NT2/D1 (cell line): ENCODE measurements around the gene CIAO3.
A peak's percentile ranks its signal among the peaks of the same experiment; 100 is the strongest.
"Not testable (repeated sequence)": the region's sequence is repeated elsewhere in the genome, so short reads cannot be mapped to it uniquely, and the experiment has no call there.

ENCODE experiments used
- DNase-seq: peaks from one replicate; pipeline ENCODE4 v3.0.0-alpha.2; 2011; ENCODE audit warnings: low read depth, low spot score
- H3K27me3 ChIP-seq: 2 replicates; pipeline ENCODE4 v1.6.0; 2011; ENCODE audit warnings: mild to moderate bottlenecking; ENCODE audit not compliant: insufficient read length, insufficient read depth
- H3K36me3 ChIP-seq: 2 replicates; pipeline ENCODE4 v1.6.1; 2011; ENCODE audit warnings: mild to moderate bottlenecking, low read length, mixed read lengths; ENCODE audit not compliant: insufficient read depth, insufficient read length
- H3K4me1 ChIP-seq: 2 replicates; pipeline ENCODE4 v1.5.1; 2011; ENCODE audit not compliant: insufficient read depth, insufficient read length
- H3K4me3 ChIP-seq: 2 replicates; pipeline ENCODE4 v1.5.1; 2011; ENCODE audit warnings: low read depth; ENCODE audit not compliant: insufficient read length
- H3K9ac ChIP-seq: 2 replicates; pipeline ENCODE4 v1.6.0; 2011; ENCODE audit warnings: low read depth; ENCODE audit not compliant: insufficient read length
- H3K9me3 ChIP-seq: 2 replicates; pipeline ENCODE4 v1.5.1; 2011; ENCODE audit warnings: mild to moderate bottlenecking, low read length; ENCODE audit not compliant: insufficient read depth
- SUZ12 ChIP-seq: IDR thresholded peaks from 2 replicates; pipeline ENCODE4 v1.6.1; 2011; ENCODE audit not compliant: insufficient read length, insufficient read depth; ENCODE audit errors: extremely low read depth
- YY1 ChIP-seq: IDR thresholded peaks from 2 replicates; pipeline ENCODE4 v1.6.1; 2011; ENCODE audit not compliant: insufficient read length, insufficient read depth
- ZNF274 ChIP-seq: IDR thresholded peaks from 2 replicates; pipeline ENCODE4 v1.6.1; 2011; ENCODE audit warnings: mild to moderate bottlenecking, low read depth, low read length

Gene CIAO3

GRCh38 chr16:756428-756827, 15.6 kb upstream of the CIAO3 start:
- H3K27me3 ChIP-seq: no peaks in the 10 kb centered on the region
- no peak for TF ChIP-seq SUZ12
- TF ChIP-seq YY1: no peak
- no peak for TF ChIP-seq ZNF274
- no peak for DNase-seq
- peaks cover 13% of the 10 kb centered on the region for H3K4me1 ChIP-seq
- H3K9ac ChIP-seq: no peak overlapping the region
- H3K36me3 ChIP-seq: no peaks in the 10 kb centered on the region
- no peak overlapping the region for H3K4me3 ChIP-seq
- no peaks in the 10 kb centered on the region for H3K9me3 ChIP-seq

- no peaks in the 10 kb centered on the region for H3K9me3 ChIP-seq
- no peak overlapping the region for H3K9ac ChIP-seq
- no peak overlapping the region for H3K4me3 ChIP-seq
- H3K36me3 ChIP-seq: no peaks in the 10 kb centered on the region
- peaks cover 12% of the 10 kb centered on the region for H3K4me1 ChIP-seq
- TF ChIP-seq SUZ12 (no peak), YY1 (no peak), ZNF274 (no peak)
- H3K27me3 ChIP-seq: peaks cover 5% of the 10 kb centered on the region
- no peak for DNase-seq
Observed at GRCh38 chr16:754656-755055, 13.9 kb upstream of the CIAO3 start.

DNA sequence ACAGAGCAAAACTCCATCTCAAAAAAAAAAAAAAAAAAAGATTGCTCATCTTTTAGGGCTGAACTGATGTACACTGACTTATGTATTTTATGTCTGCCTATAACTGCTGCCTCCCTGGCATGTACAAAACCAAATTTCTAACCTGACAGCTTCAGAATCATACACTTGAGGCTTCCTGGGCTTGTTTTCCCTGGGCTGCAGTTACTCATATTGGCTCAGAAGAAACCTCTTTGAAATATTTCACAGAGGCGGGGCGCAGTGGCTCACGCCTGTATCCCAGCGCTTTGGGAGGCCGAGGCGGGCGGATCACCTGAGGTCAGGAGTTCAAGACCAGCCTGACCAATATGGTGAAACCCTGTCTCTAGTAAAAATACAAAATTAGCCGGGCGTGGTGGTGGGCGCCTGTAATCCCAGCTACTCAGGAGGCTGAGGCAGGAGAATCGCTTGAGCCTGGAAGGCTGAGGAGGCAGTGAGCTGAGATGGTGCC, 13.4 kb upstream of the CIAO3 start:
- H3K9ac ChIP-seq, DNase-seq, H3K27me3 ChIP-seq, H3K9me3 ChIP-seq, H3K4me3 ChIP-seq, H3K36me3 ChIP-seq: not testable (repeated sequence)
- peaks cover 12% of the 10 kb centered on the region for H3K4me1 ChIP-seq

DNA sequence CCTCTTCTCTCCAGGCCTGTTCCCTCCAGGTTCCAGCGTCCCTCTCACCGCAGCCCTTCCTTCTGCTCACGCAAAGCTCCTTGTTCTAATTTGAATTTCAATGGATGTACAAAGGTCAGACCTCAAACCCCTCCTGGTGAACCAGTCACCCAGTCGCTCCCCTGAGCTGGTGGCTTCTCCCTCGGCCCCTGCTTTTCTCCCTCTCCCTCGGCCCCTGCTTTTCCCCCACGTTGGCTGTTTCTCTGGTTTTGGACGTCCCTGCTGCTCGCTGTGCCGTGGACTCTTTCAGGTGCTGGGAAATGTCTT, 11.2 kb upstream of the CIAO3 start:
- TF ChIP-seq ZNF274: no peak
- TF ChIP-seq YY1: no peak
- TF ChIP-seq SUZ12: no peak
- DNase-seq: peak; percentile 61
- Histone ChIP-seq H3K4me1 (peaks cover 10% of the 10 kb centered on the region), H3K9me3 (no peaks in the 10 kb centered on the region), H3K27me3 (peaks cover 5% of the 10 kb centered on the region), H3K9ac (peak overlapping the region; percentile 71), H3K4me3 (peak overlapping the region; percentile 22), H3K36me3 (no peaks in the 10 kb centered on the region)

DNA sequence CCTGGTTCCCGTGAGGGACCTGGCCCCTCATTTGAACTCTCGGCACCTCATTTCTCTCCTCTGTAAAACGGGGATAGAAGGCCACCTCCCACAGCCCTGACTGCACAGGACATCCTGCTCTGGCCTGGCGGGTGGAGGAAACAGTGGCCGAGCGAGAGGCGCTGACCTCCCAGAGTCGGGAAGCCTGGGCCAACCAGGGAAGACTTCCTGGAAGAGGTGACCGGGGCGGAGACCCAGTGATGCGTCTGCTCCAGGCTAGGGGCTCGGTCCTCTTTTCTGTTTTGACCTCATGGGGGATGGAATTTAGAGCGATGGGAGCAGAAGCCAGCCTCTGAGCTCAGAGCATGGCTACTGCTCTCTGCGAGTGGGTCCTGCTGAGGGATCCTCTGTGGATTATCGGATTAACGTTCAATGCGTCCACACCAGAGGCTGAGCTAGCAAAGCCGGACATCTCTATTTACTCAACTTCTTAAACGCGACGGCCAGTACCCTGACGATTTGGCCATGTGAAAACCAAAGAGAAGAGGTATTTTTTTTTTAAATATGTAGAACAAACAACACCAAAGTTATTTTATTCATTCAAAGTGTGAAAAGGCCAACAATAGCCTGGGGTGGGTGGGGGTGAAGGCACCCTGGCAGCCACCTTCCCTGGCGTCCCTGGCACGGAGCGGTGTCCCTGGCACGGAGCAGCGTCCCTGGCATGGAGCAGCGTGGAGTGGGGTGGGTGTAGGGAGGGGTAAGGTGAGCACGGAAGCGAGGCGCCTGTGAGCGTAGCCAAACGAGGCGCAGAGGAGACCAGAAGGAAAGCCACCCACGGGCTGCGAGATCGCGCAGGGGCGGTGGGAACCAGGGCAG, 10.6 kb upstream of the CIAO3 start:
- H3K4me3 ChIP-seq: no peak overlapping the region
- no peak for TF ChIP-seq YY1
- no peak for DNase-seq

DNA sequence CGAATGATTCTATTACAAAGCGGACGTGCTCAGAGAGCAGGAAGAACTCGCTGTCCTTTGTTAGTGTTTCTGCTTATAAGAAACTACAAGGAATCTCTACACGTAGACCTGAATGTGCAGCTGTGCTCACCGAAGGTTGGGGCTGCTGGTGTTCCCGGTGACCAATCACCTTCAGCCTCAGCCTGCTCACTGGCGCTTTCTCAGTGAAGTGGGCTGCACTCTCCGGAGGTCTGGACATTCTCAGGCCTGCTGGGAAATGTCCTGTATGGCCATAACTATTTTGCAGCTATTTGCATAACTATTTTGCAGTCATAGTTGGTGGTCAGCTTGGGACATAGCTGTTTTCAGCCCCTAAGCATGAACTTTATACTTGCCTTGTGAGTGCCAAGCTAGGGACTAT, 9.7 kb upstream of the CIAO3 start:
- Histone ChIP-seq H3K36me3 (no peaks in the 10 kb centered on the region), H3K4me3 (no peak overlapping the region), H3K9ac (peak overlapping the region; percentile 36), H3K4me1 (peaks cover 10% of the 10 kb centered on the region), H3K9me3 (no peaks in the 10 kb centered on the region), H3K27me3 (peaks cover 5% of the 10 kb centered on the region)
- TF ChIP-seq SUZ12: no peak
- TF ChIP-seq ZNF274: no peak
- TF ChIP-seq YY1: no peak
- no peak for DNase-seq

More for the DNA sequence above, 10.6 kb upstream of the CIAO3 start:
- Histone ChIP-seq H3K36me3 (no peaks in the 10 kb centered on the region), H3K4me1 (peaks cover 10% of the 10 kb centered on the region), H3K9ac (peak overlapping the region; percentile 71), H3K9me3 (no peaks in the 10 kb centered on the region), H3K27me3 (peaks cover 5% of the 10 kb centered on the region)

DNA sequence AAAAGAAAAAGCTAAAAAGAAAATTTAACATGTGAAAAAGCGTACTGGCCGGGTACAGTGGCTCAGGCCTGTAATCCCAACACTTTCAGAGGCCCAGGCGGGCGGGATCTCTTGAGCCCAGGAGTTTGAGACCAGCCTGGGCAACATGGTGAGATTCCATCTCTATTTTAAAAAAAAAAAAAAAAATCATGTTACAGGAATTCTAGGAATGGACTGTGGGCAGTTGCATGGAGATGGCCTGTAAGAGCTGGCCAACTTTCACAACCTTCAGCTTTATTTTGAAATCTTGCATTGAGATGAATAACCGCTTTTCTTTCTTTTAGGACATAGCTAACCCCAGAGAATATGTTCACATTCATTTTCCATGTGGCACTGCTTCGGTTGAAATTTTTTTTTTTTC, 8.2 kb upstream of the CIAO3 start:
- Histone ChIP-seq H3K9me3 (no peaks in the 10 kb centered on the region), H3K36me3 (no peaks in the 10 kb centered on the region), H3K9ac (no peak overlapping the region), H3K27me3 (peaks cover 5% of the 10 kb centered on the region), H3K4me1 (peaks cover 10% of the 10 kb centered on the region), H3K4me3 (no peak overlapping the region)
- no peak for TF ChIP-seq YY1
- no peak for TF ChIP-seq ZNF274
- TF ChIP-seq SUZ12: no peak
- no peak for DNase-seq
